Measurements from ENCODE around the gene GOLGA2.

The GOLGA2 gene

GRCh38 chr9:128314697-128315096 is 38.9 kb upstream of the GOLGA2 start:
- H3K27ac ChIP-seq (ENCODE audit: insufficient read depth, low read length, poor library complexity, severe bottlenecking), result no peak overlapping the region
- H3K9me3 ChIP-seq (ENCODE audit: control insufficient read depth, low read length), result no peaks in the 10 kb centered on the region
- H3K4me3 ChIP-seq (ENCODE audit: insufficient read depth, low read depth, low read length, poor library complexity, severe bottlenecking), result no peak overlapping the region
- peaks cover 38% of the 10 kb centered on the region for H3K36me3 ChIP-seq (ENCODE audit: control insufficient read depth, insufficient read depth, low read length)
- no peaks in the 10 kb centered on the region for H3K27me3 ChIP-seq (replicated peaks; ENCODE audit: control insufficient read depth, insufficient read depth, low read length, poor library complexity, severe bottlenecking)
- no peak for DNase-seq
- no peaks in the 10 kb centered on the region for H3K4me1 ChIP-seq (ENCODE audit: control insufficient read depth, insufficient read depth, low read length, poor library complexity, severe bottlenecking)

DNA sequence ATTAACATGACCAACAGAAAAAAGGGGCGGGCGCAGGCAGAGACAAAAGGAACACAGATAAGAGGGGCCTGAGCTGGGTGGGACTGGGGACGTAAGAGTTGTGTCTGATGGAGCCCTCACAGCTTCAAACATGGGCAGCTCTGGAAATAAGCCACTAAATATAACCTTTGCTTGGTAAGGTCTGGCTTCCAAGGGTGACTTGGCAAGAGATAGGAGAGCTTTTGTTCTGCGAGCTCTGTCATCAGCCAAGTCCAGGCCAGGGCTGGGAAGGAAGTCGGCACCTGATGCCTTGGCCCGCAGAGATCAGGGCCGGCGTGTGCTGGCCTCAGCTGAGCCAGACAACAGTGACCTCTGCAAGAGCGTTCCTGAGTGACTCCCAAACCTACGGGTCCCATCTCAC is 34.7 kb upstream of the GOLGA2 start:
- Histone ChIP-seq H3K27ac (ENCODE audit: insufficient read depth, low read length, poor library complexity, severe bottlenecking) (no peak overlapping the region), H3K9me3 (ENCODE audit: control insufficient read depth, low read length) (no peaks in the 10 kb centered on the region), H3K4me3 (ENCODE audit: insufficient read depth, low read depth, low read length, poor library complexity, severe bottlenecking) (no peak overlapping the region), H3K36me3 (ENCODE audit: control insufficient read depth, insufficient read depth, low read length) (peaks cover 27% of the 10 kb centered on the region), H3K4me1 (ENCODE audit: control insufficient read depth, insufficient read depth, low read length, poor library complexity, severe bottlenecking) (no peaks in the 10 kb centered on the region), H3K27me3 (replicated peaks; ENCODE audit: control insufficient read depth, insufficient read depth, low read length, poor library complexity, severe bottlenecking) (no peaks in the 10 kb centered on the region)
- DNase-seq, result no peak

GRCh38 chr9:128309551-128309950 is 33.7 kb upstream of the GOLGA2 start:
- Histone ChIP-seq H3K27me3 (replicated peaks; ENCODE audit: control insufficient read depth, insufficient read depth, low read length, poor library complexity, severe bottlenecking) (no peaks in the 10 kb centered on the region), H3K27ac (ENCODE audit: insufficient read depth, low read length, poor library complexity, severe bottlenecking) (no peak overlapping the region), H3K4me1 (ENCODE audit: control insufficient read depth, insufficient read depth, low read length, poor library complexity, severe bottlenecking) (no peaks in the 10 kb centered on the region), H3K4me3 (ENCODE audit: insufficient read depth, low read depth, low read length, poor library complexity, severe bottlenecking) (no peak overlapping the region), H3K36me3 (ENCODE audit: control insufficient read depth, insufficient read depth, low read length) (peaks cover 26% of the 10 kb centered on the region), H3K9me3 (ENCODE audit: control insufficient read depth, low read length) (no peaks in the 10 kb centered on the region)
- no peak for DNase-seq

DNA sequence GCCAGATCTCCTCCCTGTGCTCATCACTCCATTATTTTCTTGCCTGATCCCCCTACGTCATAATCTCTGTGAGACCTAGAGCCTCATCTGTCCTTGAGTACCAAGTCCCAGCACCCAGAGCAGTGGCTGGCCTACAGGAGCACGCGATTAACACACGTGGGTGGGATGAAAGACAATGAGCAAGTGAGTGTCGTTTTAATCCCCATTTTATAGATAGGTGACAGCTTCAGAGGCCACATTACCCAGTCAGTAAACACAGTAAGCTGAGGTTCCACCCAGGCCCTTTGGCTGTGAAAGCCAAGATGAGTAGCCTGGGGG is 29.1 kb upstream of the GOLGA2 start:
- no peak overlapping the region for H3K4me3 ChIP-seq (ENCODE audit: insufficient read depth, low read depth, low read length, poor library complexity, severe bottlenecking)
- H3K9me3 ChIP-seq (ENCODE audit: control insufficient read depth, low read length), result no peaks in the 10 kb centered on the region
- H3K27me3 ChIP-seq (replicated peaks; ENCODE audit: control insufficient read depth, insufficient read depth, low read length, poor library complexity, severe bottlenecking), result no peaks in the 10 kb centered on the region
- peaks cover 9% of the 10 kb centered on the region for H3K36me3 ChIP-seq (ENCODE audit: control insufficient read depth, insufficient read depth, low read length)
- no peaks in the 10 kb centered on the region for H3K4me1 ChIP-seq (ENCODE audit: control insufficient read depth, insufficient read depth, low read length, poor library complexity, severe bottlenecking)
- DNase-seq, result no peak
- H3K27ac ChIP-seq (ENCODE audit: insufficient read depth, low read length, poor library complexity, severe bottlenecking), result no peak overlapping the region

DNA sequence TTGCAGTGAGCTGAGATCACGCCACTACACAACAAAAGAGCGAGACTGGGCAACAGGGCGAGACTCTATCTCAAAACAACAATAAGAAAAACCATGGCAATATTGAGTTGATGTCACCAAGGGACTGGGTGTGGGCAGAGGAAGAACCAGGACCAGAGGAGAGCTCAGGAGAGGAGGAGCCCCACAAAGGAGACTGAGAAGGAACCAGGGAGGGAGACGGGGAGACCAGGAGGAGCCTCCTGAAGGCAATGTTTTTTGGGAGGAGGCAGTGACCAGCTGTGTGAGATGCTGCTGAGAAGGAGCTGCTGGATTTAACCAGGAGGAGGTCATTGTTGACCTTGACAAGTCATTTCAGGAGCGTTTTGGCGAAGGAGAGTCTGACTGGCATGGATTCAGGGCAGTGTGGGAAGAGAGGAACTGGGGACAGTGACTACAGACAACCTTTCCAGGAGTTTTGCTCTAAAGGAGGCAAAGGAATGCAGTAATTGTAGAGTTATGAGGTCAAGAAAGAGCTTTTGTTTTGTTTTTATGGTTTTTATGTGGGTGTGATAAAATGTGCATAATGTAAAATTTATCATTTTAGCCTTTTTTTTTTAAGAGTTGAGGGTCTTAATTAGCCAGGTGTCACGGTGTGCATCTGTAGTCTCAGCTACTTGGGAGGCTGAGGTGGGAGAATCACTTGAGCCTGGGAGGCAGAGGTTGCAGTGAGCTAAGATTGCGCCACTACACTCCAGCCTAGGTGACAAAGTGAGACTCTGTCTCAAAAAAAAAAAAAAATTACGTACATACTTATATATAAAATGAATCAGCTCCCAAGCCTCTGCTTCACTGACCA is 28.5 kb upstream of the GOLGA2 start:
- Histone ChIP-seq H3K27ac (ENCODE audit: insufficient read depth, low read length, poor library complexity, severe bottlenecking) (no peak overlapping the region), H3K4me3 (ENCODE audit: insufficient read depth, low read depth, low read length, poor library complexity, severe bottlenecking) (no peak overlapping the region), H3K27me3 (replicated peaks; ENCODE audit: control insufficient read depth, insufficient read depth, low read length, poor library complexity, severe bottlenecking) (no peaks in the 10 kb centered on the region), H3K9me3 (ENCODE audit: control insufficient read depth, low read length) (no peaks in the 10 kb centered on the region), H3K4me1 (ENCODE audit: control insufficient read depth, insufficient read depth, low read length, poor library complexity, severe bottlenecking) (no peaks in the 10 kb centered on the region), H3K36me3 (ENCODE audit: control insufficient read depth, insufficient read depth, low read length) (peaks cover 4% of the 10 kb centered on the region)
- DNase-seq, result no peak

GRCh38 chr9:128298535-128299482 is 23.0 kb upstream of the GOLGA2 start:
- Histone ChIP-seq H3K4me1 (ENCODE audit: control insufficient read depth, insufficient read depth, low read length, poor library complexity, severe bottlenecking) (no peaks in the 10 kb centered on the region), H3K36me3 (ENCODE audit: control insufficient read depth, insufficient read depth, low read length) (no peaks in the 10 kb centered on the region), H3K27ac (ENCODE audit: insufficient read depth, low read length, poor library complexity, severe bottlenecking) (no peak overlapping the region), H3K27me3 (replicated peaks; ENCODE audit: control insufficient read depth, insufficient read depth, low read length, poor library complexity, severe bottlenecking) (no peaks in the 10 kb centered on the region), H3K4me3 (ENCODE audit: insufficient read depth, low read depth, low read length, poor library complexity, severe bottlenecking) (no peak overlapping the region), H3K9me3 (ENCODE audit: control insufficient read depth, low read length) (no peaks in the 10 kb centered on the region)
- no peak for DNase-seq

DNA sequence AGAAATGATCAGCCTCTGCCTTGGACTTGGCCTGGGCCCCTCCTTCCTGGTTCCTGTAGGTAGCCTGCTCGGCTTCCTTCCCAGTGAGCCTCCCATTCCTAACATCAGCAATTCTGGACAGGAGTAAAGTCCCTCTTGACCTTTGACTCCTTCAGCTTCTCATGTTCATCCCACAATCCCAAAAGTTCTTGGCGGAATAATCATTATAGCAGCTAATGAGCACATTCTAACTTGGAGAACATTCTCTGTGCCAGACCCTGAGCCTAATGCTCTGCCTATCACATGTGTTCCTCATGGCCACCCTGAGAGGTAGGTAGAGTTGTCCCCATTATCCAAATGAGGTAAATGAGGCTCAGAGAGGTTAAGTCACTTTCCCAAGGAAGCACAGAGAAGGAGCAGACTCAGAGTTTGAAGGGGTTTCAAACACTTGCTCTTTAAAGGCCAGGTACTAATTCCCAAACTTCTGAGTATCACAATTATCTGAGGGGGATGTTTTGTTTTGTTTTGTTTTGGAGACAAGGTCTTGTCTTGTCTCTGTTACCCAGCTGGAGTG is 21.5 kb upstream of the GOLGA2 start:
- Histone ChIP-seq H3K36me3 (ENCODE audit: control insufficient read depth, insufficient read depth, low read length) (no peaks in the 10 kb centered on the region), H3K4me1 (ENCODE audit: control insufficient read depth, insufficient read depth, low read length, poor library complexity, severe bottlenecking) (no peaks in the 10 kb centered on the region), H3K9me3 (ENCODE audit: control insufficient read depth, low read length) (no peaks in the 10 kb centered on the region), H3K4me3 (ENCODE audit: insufficient read depth, low read depth, low read length, poor library complexity, severe bottlenecking) (no peak overlapping the region), H3K27ac (ENCODE audit: insufficient read depth, low read length, poor library complexity, severe bottlenecking) (no peak overlapping the region), H3K27me3 (replicated peaks; ENCODE audit: control insufficient read depth, insufficient read depth, low read length, poor library complexity, severe bottlenecking) (no peaks in the 10 kb centered on the region)
- DNase-seq, result no peak

- H3K27ac ChIP-seq (ENCODE audit: insufficient read depth, low read length, poor library complexity, severe bottlenecking), result no peak overlapping the region
- H3K9me3 ChIP-seq (ENCODE audit: control insufficient read depth, low read length), result no peaks in the 10 kb centered on the region
- no peak overlapping the region for H3K4me3 ChIP-seq (ENCODE audit: insufficient read depth, low read depth, low read length, poor library complexity, severe bottlenecking)
- no peaks in the 10 kb centered on the region for H3K4me1 ChIP-seq (ENCODE audit: control insufficient read depth, insufficient read depth, low read length, poor library complexity, severe bottlenecking)
- no peak for DNase-seq
- no peaks in the 10 kb centered on the region for H3K36me3 ChIP-seq (ENCODE audit: control insufficient read depth, insufficient read depth, low read length)
- H3K27me3 ChIP-seq (replicated peaks; ENCODE audit: control insufficient read depth, insufficient read depth, low read length, poor library complexity, severe bottlenecking), result no peaks in the 10 kb centered on the region
These were observed 20.8 kb upstream of the GOLGA2 start for GRCh38 chr9:128296340-128297220.

DNA sequence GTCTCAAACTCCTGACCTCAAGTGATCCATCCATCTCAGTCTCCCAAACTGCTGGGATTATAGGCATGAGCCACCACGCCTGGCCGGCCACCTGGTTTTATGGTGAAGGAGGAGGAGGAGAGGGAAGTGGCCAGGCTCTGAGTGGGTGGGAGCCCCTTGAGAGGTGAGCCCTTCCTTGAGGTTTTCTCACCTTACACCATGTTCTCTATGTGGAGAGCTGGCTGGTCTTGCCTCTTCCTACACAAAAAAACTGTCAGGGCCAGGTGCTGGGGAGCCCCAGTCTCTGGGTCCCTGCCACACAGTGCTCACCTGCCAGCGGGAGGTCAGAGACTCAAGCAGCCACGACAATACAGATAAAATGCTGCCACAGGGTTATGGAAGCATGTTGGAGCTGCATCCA is 18.3 kb upstream of the GOLGA2 start:
- H3K27ac ChIP-seq (ENCODE audit: insufficient read depth, low read length, poor library complexity, severe bottlenecking), result no peak overlapping the region
- no peak overlapping the region for H3K4me3 ChIP-seq (ENCODE audit: insufficient read depth, low read depth, low read length, poor library complexity, severe bottlenecking)
- H3K4me1 ChIP-seq (ENCODE audit: control insufficient read depth, insufficient read depth, low read length, poor library complexity, severe bottlenecking), result no peaks in the 10 kb centered on the region
- no peaks in the 10 kb centered on the region for H3K27me3 ChIP-seq (replicated peaks; ENCODE audit: control insufficient read depth, insufficient read depth, low read length, poor library complexity, severe bottlenecking)
- DNase-seq, result no peak
- no peaks in the 10 kb centered on the region for H3K36me3 ChIP-seq (ENCODE audit: control insufficient read depth, insufficient read depth, low read length)
- no peaks in the 10 kb centered on the region for H3K9me3 ChIP-seq (ENCODE audit: control insufficient read depth, low read length)
